HG02571 (cell line): ENCODE measurements around the gene KRTAP19-1.

Experiments
- ATAC-seq: cut with Tn5 transposase; IDR thresholded peaks from one replicate; pipeline ENCODE4 v1.9.1; 2021; ENCODE audit warnings: mild to moderate bottlenecking, moderate library complexity; ENCODE audit not compliant: unreplicated experiment

The KRTAP19-1 gene

DNA sequence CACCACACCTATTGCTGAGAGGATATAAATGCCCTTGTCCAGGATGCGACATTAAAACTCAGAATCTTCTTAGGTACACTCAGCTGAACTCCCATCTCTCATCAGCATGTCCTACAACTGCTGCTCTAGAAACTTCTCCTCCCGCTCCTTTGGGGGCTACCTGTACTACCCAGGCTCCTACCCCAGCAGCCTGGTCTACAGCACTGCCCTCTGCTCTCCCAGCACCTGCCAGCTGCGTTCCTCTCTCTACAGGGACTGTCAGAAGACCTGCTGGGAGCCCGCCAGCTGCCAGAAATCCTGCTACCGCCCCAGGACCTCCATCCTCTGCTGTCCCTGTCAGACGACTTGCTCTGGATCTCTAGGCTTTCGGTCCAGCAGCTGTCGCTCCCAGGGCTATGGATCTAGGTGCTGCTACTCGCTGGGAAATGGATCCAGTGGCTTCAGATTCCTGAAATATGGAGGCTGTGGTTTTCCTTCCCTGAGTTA lies 50.0 kb downstream of the KRTAP19-1 start, which contains the start of gene KRTAP13-4:
Gene KRTAP13-4, plus strand, starts transcription at position 51 of the 486 bp plus-strand sequence. Its CDS starts 56 bp downstream, at position 107.
- no peak for ATAC-seq
